Stimulated activated CD8-positive, alpha-beta memory T cell treated with anti-CD3 and anti-CD28 coated beads, Interleukin-12 subunit alpha, Interleukin-12 subunit beta, amount 100 ng/mL, for 24 hours (primary cell): ENCODE results near the gene ANG.
"Not testable (repeated sequence)": the region's sequence is repeated elsewhere in the genome, so short reads cannot be mapped to it uniquely, and the experiment has no call there.

Source experiments
- DNase-seq: peaks from one replicate; pipeline ENCODE4 v3.0.0-alpha.2; 2020; ENCODE audit errors: extremely low read depth

Gene ANG

DNA sequence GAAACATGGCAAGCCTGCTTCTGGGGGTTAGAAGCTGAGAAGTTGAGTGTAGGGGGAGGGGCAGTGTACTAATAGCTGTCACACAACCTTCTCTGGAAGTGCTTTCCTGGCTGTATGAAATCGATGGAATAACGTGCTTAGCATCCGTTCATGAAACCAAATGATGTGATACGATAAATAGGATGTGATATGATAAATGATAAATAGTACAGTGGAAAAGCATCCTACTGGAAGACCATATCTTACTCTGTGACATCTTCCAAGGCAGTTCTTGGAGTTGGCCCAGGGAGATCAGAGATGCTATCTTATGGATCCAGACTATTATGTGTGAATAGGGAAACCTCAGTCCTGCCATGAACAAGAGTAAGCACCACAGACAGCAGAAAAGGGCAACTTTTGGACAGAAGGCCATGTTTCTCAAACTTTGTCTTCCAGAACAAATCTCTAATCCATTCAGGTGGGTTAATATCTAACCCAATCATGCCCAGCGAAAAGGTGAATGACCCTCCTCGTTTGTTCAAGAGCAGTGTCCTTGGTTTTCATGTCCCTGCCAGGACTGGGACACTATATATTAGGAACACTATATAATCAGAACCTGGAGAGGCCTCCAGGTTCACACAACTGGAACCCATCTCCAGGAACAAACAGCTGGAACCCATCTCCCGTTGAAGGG, at the start of gene ANG:
Gene ANG, plus strand, starts transcription at position 598 of the 673 bp plus-strand sequence. CDS start 4,801 bp downstream, outside the sequence.
- no peak for DNase-seq

DNA sequence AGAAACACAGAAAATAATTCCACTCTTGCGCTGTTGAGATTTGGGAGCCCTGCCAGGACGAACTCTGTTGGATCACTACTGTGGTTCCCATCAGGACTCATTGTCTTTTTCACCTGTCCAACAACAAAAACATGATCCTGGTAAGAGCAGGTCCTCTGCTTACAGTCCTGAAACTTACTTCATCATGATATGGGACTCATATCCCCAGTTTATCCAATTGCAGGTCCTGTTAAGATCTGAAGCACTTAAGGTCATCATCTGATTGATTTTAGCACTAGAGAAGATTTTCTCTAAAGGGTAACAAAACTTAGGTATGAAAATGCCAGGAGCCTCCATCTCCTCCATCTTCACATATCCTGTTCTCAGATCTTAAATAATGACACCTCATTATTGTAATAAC, 47.0 kb upstream of the ANG start, which contains the start of gene OR6S1:
Gene OR6S1, minus strand, starts transcription at position 101 of the 400 bp plus-strand sequence. Its CDS starts 0 bp downstream, at position 101.
- no peak for DNase-seq

DNA sequence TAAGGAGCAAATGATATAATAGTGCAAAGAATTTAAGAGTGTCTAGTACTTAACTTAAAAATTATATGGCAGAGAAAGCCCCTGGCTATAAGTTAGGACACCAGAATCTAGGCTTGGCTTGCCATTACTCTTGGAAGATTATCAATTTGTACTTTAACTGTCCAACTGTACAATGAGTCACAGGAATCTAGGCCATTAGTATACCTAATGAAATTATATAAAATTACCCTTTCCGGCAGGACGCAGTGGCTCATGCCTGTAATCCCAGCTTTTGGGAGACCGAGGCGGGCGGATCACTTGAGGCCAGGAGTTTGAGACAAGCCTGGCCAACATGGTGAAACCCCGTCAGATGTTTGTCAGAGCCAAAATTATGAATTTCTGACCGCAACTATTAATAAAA, 46.4 kb upstream of the ANG start:
- no peak for DNase-seq

DNA sequence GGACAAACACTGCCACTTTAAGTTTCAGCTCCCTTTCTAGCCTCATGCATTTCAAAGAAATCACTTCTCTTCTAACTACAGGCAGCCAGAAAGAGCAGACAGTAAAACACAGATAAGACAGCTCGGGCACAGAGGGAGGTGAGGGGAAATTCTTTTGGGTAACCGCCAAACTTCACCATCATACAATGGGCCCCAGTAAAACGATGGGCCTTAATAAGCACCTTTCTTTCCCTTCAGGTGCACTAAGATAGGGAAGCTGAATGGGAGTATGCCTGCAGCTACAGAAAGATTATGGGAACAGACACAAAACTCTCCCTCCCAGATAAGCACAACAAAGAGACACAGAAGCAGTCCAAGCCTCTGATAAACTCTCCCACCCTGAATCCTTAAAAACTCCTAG, 45.8 kb upstream of the ANG start:
- DNase-seq = not testable (repeated sequence)

DNA sequence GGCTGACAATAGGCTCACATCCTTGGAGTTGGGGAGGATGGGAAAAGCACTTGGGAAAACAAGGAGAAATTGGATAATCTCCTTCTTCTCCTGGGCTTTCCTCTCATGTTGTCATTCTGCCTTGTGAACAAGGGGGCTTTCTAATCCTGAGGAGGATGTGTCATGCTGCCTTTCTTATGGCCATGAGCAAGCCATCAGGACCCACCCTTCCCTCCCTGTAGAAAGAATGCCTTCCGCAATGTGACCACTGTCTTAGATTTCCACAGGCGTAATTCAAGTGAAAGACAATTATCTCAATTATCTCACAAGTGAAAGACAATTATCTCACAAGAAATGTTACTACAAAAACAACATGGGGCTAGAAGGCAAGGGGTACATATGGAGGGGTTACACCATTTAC, 44.0 kb upstream of the ANG start:
- DNase-seq = no peak

DNA sequence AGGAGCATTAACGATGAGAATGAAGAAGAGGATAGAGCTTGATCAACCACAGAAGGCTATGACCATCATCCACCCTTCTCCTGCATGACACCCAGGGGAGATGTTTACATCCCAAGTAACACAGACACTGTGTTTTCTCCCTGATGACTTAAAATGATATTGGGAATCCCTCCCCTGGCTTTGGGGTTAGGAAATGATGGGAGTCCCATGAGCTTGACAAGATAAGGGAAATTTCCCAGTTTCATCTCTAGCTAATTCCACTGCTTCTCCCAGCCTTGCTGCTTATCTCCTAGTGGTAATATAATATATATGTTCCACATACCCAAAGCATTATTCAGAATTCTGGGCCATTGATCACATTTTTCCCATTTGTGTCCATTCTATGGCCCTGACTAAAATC, 43.1 kb upstream of the ANG start:
- DNase-seq = no peak

DNA sequence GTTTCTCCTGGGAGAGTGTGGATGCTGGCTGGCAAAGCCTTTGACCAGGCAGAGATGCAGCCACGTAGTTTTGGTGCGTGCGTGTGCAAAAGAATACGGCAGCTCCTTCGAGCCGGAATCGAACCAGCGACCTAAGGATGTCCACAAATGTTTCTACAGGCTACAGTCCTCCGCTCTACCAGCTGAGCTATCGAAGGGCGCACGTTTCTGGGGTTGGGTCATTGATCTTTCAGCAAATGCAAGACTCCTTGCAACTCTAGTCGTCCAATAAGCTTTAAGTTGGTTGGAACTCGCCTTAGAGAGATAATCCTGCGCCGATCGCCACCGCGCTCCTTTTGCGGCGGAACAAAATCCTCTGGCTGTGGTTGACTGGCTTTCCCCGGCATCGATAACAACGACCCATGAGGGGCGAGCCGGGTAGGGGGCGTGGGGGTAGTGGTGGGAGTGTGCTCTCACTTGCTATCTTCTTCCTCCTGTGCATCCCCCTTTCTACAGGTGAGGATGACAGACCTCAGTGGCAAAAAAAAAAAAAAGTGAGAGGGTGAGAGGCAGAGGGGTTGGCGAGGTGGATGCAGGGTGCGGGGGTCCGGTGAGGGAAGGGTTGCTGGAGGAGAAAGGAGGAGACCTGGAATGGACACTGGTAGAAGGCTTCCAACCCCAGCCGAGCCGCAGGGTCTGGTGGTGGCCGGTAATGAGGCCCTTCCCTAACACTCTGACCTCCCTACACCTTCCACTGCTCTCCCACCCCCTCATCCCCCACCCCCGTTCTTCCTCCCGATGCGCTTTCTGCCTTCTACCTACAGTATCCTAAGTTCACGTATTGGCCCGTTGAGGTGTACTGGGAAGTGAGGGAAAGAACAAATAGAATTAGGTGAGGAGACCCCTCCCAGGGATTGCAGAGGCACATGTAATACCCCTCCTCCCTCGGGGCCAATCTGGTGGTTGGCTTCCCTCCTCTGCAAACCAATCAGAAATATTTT, 35.3 kb upstream of the ANG start:
- DNase-seq = no peak

DNA sequence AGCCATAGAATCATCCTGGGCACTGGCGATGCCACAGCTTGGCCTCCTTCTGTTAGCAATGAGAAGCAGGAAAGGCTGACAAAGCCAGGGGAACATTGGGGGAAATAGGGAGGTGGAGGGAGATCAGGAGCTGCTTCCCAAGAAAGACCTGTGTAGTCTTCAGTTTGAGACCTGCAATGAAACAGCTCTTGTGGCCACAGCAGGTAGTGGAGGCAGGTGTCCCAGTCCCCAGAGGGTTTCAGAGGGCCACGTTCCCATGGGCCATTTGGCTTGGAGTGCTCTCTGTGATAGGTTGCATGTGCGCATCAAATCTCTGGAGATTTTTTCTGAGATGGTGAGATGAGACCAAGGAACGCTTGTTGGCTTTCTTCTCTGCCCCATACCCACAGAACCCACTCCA, 32.7 kb upstream of the ANG start:
- DNase-seq = no peak

DNA sequence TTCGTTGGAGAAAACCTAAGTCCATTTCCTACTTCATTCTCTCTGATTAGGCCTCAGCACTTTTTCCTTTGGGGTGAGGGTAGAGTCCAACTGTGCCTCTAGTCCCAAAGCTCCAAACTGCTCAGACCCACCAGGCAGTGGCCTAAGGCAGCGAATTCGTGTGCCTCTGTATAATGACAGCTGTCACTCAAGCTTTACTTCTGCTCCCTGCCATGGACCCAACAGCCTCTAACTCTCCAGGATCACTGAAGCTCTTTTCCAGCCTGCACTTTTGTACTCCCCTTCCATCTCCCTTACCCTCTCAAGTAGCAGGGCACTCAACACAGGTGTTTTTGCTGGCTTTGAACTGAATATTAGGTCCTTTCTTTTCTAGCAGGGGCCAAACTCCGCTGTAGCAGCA, 32.3 kb upstream of the ANG start:
- no peak for DNase-seq

DNA sequence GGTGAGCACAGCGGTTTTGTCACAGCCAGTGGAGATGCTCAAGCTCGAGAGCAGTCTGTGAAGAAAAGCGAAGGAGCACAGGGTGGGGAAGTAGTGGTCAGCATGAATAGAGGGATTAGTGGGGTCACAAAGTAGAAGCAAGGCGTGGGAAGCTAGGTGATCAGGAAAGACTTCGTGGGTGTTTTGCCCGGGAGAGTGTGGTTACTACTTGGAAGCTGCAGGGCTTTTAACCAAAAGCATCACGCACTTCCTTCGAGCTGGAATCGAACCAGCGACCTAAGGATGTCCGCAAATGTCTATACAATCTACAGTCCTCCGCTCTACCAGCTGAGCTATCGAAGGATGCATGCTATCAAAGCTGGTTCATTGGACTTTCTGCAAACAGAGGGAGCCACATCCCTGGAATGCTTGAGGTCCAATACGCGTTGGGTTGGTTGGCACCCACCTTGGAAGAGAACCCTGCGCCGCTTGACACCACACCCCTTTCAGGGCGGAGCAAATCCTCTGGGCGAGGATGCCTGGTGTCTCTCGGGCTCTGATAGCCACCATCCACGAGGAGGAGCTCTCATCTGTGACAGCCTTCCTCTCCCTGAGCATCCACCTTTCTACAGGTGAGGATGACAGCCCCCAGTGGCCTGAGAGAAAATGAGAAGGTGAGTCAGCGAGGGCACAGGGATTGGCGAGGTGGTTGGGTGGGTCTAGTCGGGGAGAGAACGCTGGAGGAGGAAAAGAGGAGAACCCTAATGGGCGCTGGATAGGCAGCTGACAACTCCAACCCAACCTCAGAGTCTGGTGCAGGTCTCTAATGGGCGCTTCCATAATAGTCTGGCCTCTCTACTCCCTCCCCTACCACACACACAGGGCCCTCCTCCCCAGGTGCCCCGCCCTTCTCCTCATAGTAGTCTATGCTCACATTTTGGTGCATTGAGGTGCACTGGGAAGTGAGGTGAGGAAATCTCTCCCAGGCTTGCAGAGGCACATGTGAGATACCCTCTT, 31.1 kb upstream of the ANG start:
- no peak for DNase-seq

DNA sequence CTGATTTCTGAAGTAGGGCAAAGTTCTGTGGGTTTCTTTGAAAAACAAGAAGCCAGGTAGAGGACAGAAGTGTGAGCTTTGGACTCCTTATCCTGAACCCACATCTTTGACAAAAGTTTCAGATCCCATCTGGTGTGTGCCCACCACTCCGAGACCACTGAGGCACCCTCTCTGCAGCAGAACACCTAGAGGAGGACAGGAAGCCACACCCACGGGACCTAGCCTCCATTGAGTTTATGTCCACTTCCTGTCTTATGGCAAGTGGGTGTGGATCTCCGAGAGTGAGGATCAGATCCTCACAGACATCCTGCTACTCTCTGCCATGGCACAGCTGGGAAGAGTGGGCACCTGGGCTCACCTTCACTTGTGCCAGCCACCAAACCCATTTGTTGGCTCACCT, 30.3 kb upstream of the ANG start:
- DNase-seq = no peak

DNA sequence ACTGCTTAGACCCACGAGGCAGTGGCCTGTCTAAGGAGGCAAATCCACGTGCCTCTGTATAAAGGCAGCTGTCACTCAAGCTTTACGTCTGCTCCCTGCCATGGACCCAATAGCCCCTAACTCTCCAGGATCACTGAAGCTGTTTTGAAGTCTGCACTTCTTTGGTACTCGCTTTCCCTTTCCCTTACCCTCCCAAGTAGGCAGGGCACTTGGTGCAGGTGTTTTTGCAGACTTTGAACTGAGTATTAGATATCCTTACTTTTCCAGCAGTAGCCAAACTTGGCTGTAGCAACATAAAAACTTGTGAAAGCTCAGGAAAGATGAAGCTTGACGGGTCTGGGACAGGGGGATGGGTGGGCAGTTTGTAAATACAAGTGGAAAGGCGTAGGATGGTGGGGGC, 29.2 kb upstream of the ANG start:
- no peak for DNase-seq

DNA sequence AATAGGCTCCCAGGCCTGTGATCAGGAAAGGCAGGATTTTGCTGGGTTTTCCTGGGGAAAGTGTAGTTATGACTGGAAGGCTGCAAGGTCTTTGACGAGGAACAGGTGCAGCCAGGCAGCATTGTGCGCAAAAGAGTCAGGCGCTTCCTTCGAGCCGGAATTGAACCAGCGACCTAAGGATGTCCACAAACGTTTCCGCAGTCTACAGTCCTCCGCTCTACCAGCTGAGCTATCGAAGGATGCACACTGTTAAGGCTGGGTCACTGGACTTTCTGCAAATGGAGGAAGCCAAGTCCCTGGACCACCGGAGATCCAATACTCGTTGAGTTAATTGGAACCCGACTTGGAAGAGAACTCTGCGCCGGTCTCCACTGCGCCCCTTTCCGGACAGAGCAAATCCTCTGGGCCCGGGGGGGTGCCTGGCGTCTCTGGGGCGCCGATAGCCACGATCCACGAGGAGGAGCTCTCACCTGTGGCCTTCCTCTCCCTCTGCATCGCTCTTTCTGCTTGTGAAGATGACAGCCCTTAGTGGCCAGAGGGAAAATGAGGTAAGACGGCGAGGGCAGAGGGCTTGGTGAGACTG, 28.7 kb upstream of the ANG start:
- no peak for DNase-seq

DNA sequence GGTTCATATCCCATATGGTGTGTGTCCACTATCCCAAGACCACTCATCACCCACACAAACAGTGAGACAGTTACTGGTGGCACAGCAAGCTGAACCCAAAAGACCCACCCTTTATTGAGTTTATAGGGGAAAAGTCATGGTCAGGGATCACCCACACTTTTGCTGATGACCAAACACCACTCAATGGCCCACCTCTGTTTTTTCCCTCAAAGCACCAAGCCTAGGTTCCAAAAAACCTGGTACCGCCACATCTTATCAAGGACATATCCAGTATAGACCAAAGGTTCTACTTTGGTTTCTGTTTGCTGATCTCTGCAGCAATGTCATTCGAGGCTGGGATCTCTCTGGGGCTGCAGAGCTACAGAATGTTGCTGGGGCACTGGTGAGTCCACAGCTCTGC, 27.4 kb upstream of the ANG start:
- no peak for DNase-seq

DNA sequence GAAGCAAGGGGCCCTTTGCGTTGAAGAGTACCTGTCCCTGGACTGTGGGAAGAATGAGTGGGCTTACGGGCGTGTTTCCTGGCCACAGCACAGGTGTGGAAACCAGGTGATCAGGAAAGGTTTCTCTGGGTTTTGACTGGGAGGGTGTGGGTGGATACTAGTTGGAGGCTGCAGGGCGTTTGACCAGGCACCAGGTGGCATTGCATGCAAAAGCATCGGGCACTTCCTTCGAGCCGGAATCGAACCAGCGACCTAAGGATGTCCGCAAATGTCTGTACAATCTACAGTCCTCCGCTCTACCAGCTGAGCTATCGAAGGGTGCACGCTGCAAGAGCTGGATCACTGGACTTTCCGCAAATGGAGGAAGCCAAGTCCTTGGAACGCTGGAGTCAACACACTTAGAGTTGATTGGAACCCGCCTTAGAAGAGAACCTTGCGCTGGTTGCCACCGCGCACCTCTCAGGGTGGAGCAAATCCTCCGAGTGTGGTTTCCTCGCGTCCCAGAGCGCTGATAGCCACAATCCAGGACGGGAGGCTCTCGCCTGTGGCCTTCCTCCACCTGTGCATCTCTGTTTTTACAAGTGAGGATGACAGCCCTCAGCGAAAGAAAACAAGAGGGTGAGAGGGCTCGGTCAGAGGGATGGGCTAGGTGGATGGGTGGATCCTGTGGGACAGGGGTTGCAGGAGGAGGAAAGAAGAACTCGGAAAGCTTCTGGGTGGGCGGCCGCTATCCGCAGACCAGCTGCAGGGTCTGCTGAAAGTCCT, 25.4 kb upstream of the ANG start:
- DNase-seq = peak; percentile 51

DNA sequence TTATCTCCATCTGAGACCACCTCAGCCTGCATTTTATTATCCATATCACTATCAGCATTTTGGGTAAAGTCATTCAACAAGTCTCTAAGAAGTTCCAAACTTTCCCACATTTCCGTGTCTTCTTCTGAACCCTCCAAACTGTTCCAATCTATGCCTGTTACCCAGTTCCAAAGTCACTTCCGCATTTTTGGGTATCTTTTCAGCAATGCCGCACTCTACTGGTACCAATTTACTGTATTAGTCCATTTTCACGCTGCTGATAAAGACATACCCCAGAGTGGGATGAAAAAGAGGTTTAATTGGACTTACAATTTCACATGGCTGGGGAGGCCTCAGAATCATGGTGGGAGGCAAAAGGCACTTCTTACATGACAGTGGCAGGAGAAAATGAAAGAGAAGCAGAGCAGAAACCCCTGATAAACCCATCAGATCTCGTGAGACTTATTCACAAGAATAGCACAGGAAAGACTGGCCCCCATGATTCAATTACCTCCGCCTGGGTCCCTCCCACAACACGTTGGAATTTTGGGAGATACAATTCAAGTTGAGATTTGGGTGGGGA, 22.1 kb upstream of the ANG start:
- not testable (repeated sequence) for DNase-seq

DNA sequence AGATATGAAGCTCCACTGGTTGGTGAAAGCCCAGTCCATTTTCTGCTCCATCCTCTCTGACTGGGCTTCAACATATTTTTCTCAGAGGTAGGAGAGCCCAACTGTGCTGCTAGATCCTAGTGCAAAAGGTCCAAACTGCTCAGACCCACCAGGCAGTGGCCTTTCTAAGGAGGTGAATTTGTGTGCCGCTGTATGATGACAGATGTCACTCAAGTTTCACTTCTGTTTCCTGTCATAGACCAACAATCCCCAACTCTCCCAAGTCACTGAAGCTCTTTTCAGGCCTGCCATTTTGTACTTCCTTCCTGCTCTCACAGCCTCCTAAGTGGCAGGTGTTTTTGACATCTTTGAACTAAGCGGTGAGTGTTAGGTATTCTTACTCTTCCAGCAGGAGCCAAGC, 20.6 kb upstream of the ANG start:
- no peak for DNase-seq

DNA sequence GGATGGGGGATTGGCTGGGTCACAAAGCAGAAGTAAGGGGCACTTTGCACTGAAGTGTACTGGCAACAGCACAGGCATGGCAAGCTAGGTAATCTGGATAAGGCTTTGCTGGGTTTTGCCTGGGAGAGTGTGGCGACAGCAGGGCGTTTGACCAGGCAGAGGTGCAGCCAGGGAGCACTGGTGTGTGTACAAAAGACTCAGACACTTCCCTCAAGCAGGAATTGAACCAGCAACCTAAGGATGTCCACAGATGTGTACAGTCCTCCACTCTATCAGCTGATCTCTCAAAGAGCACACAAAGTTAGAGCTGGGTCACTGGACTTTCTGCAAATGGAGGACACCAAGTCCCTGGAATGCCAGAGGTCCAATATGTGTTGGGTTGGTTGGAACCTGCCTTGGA, 19.6 kb upstream of the ANG start:
- DNase-seq = no peak

DNA sequence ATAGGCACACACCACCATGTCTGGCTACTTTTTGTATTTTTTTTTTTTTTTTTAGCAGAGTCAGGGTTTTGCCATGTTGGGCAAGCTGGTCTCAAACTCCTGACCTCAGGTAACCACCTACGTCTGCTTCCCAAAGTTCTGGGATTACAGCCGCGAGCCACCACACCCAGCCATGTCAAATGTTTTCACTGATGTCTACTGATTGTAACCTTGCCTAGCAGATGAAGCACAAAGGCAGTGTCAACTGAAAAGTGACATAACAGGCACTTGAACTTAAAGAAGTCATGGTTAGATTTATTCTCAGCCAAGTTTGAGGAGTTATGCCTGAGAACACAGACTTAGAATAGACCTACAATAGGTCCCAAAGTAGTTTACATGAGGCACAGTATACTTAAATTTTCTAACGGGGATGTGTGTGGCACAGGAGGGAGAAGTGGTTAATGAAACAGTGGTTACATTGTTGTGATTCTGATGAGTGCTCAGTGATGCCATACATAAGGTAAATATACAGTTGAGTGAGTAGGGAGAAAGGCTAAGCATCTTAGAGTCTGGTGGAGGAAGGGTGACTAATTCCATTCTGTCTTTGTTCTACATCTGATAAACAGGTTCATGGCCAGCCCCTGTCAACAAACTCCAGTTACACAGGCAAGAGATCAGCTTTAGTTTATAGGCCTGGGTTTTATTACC, 16.8 kb upstream of the ANG start:
- DNase-seq = no peak

DNA sequence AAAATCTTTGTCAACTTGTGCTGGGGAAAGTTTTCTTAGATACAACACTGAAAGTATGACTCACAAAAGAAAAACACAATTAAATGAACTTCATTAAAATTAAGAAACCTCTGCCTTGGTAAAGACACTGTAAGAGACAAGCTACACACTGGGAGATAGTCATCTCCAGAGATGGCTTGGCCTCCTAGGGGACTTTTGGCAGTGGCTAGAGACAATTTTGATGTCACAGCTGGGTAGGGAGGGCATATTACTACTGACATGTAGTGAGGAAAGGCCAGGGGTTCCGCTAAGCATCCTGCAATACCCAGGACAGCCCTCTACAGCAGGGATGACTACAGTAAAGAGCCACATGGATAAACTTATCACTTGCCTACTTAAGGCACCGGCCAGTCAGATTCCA, 12.9 kb upstream of the ANG start:
- DNase-seq = no peak
